ENCODE data around the gene GCK.
A peak's percentile ranks its signal among the peaks of the same experiment; 100 is the strongest.

Gene GCK

DNA sequence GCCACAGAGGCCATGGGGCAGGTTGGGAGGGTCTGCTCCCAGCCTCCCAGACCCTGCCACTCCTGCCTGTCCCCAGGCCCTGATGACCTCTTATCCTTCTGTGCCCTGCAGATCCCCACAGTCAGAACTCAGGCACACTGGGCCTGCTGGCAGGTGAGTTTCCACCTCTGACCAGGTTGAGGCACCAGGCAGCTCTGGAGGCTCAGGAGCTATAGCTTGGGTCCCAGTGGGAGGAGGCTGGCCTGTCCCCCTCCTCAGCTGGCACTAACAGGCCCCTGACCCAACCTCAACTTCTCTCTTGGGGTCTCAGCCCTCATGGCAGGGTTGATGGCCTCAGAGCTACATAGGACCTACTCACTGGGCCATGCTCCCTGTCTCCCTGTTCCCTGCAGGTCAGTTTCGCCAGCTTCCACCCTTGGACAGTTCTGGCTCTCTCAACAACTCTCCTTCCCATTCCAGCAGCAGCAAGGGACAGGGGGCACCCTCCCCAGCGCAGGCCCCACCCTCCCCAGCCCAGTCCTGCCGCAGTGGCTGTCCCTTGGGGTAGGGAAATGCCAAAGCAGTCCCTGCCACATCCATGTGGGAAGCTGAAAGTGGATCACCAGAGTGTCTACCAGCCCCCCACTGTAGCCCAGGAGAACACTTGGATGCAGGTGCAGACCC, 87.8 kb downstream of the GCK start:
- Histone ChIP-seq H3K36me3 (ENCODE audit: control insufficient read depth, low read length) (no peaks in the 10 kb centered on the region; the same call in 1 of the 2 replicates), H3K4me1 (ENCODE audit: control insufficient read depth, low read length) (peaks cover 52% of the 10 kb centered on the region), H3K27me3 (ENCODE audit: control insufficient read depth, low read length) (peaks cover 32% of the 10 kb centered on the region), H3K27ac (ENCODE audit: low read depth, low read length) (no peak overlapping the region), H3K9me3 (ENCODE audit: control insufficient read depth, insufficient read depth, low read length) (no peaks in the 10 kb centered on the region), H3K79me2 (ENCODE audit: control insufficient read depth, low read length) (no peaks in the 10 kb centered on the region), H3K9me2 (replicated peaks; ENCODE audit: control insufficient read depth, low read length) (no peaks in the 10 kb centered on the region), H4K20me1 (ENCODE audit: control insufficient read depth, insufficient read depth, low read depth, low read length) (no peaks in the 10 kb centered on the region), H3F3A (ENCODE audit: control insufficient read depth, insufficient read depth) (peaks cover 8% of the 10 kb centered on the region), H3K4me3 (ENCODE audit: low read length) (0 out of 2 replicates have a peak overlapping the region, but pooled peaks have one; percentile 1), H3K4me2 (ENCODE audit: low read length) (peak overlapping the region; percentile 35)
- TF ChIP-seq, protein P1, sequence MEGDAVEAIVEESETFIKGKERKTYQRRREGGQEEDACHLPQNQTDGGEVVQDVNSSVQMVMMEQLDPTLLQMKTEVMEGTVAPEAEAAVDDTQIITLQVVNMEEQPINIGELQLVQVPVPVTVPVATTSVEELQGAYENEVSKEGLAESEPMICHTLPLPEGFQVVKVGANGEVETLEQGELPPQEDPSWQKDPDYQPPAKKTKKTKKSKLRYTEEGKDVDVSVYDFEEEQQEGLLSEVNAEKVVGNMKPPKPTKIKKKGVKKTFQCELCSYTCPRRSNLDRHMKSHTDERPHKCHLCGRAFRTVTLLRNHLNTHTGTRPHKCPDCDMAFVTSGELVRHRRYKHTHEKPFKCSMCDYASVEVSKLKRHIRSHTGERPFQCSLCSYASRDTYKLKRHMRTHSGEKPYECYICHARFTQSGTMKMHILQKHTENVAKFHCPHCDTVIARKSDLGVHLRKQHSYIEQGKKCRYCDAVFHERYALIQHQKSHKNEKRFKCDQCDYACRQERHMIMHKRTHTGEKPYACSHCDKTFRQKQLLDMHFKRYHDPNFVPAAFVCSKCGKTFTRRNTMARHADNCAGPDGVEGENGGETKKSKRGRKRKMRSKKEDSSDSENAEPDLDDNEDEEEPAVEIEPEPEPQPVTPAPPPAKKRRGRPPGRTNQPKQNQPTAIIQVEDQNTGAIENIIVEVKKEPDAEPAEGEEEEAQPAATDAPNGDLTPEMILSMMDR (IDR thresholded peaks at IDR 0.05; ENCODE audit: low read depth, low read length, poor library complexity, severe bottlenecking), result no peak
- TF ChIP-seq EZH2phosphoT487 (IDR thresholded peaks at IDR 0.05; ENCODE audit: borderline replicate concordance, low read length), result no peak

DNA sequence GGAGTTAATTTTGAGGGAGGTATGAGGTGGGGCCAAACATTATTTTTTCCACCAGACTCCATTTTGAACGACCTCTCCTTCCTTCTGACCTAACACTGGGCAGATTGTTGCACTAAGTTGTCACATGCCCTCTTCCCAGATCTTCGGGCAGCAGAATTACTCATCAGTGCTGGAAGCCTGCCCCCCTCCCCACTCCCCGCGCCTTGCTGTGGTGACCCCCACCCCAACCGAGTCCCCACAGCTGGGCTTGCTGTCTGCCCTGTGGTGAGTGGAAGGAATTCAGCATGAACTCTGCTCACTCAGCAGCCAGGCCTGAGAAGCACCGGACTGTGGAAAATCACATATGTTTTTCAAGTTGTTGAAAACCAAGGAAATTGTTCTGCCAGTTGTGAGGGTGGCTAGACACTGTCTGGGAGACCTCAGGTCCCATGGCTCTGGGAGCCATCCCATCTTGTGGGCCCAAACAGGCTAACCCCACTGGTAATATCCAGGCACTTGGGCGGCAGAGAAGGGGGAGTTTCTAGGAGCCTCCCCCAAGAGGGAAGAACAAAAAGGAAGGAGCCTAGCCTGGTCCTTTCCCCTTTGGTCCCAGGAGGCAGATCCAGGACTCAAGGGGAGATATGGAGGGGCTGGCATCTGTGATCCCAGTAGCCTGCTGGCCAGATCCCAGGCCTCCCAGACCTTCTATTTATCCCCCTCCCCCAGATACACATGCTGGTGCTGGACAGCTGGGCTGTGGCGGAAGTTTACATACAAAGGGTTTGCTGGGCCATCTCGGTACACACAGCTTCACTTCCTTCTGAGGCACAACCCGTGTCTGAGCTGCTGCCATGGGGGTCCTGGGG, 88.6 kb downstream of the GCK start:
- Histone ChIP-seq H3F3A (ENCODE audit: control insufficient read depth, insufficient read depth) (peaks cover 8% of the 10 kb centered on the region), H3K4me2 (ENCODE audit: low read length) (peak overlapping the region; percentile 35), H3K27me3 (ENCODE audit: control insufficient read depth, low read length) (peaks cover 24% of the 10 kb centered on the region), H3K9me3 (ENCODE audit: control insufficient read depth, insufficient read depth, low read length) (no peaks in the 10 kb centered on the region), H3K36me3 (ENCODE audit: control insufficient read depth, low read length) (no peaks in the 10 kb centered on the region; the same call in 1 of the 2 replicates), H3K4me1 (ENCODE audit: control insufficient read depth, low read length) (peaks cover 59% of the 10 kb centered on the region), H3K9me2 (replicated peaks; ENCODE audit: control insufficient read depth, low read length) (no peaks in the 10 kb centered on the region), H3K79me2 (ENCODE audit: control insufficient read depth, low read length) (no peaks in the 10 kb centered on the region), H3K4me3 (ENCODE audit: low read length) (peak overlapping the region; percentile 1), H3K27ac (ENCODE audit: low read depth, low read length) (0 out of 2 replicates have a peak overlapping the region, but pooled peaks have one; percentile 3), H4K20me1 (ENCODE audit: control insufficient read depth, insufficient read depth, low read depth, low read length) (no peaks in the 10 kb centered on the region)
- no peak for TF ChIP-seq EZH2phosphoT487 (IDR thresholded peaks at IDR 0.05; ENCODE audit: borderline replicate concordance, low read length)
- TF ChIP-seq, protein P1 (IDR thresholded peaks at IDR 0.05; ENCODE audit: low read depth, low read length, poor library complexity, severe bottlenecking), result no peak

DNA sequence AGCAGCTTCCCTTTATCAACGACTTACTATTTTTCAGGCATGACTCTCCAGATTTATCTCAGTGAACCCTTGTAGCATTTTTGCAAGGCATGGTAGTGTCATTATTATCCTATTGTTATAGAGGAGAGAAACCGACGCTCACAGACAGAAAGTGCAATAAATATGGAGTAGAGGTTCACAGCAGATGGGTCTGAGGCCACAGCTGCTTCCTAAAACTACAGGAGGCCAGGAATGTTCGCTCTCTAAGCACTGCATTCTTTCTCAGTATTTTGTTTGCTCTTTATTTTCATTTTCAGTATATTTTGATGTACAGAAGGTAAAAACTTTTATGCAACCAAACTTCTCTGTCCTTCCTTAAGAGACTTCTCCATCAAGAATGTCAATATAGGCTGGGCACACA, 89.6 kb downstream of the GCK start:
- Histone ChIP-seq H3K4me1 (ENCODE audit: control insufficient read depth, low read length) (peaks cover 68% of the 10 kb centered on the region), H3K9me2 (replicated peaks; ENCODE audit: control insufficient read depth, low read length) (no peaks in the 10 kb centered on the region), H3K4me2 (ENCODE audit: low read length) (no peak overlapping the region), H3K4me3 (ENCODE audit: low read length) (no peak overlapping the region), H3F3A (ENCODE audit: control insufficient read depth, insufficient read depth) (peaks cover 11% of the 10 kb centered on the region), H3K27me3 (ENCODE audit: control insufficient read depth, low read length) (peaks cover 14% of the 10 kb centered on the region), H3K9me3 (ENCODE audit: control insufficient read depth, insufficient read depth, low read length) (no peaks in the 10 kb centered on the region), H4K20me1 (ENCODE audit: control insufficient read depth, insufficient read depth, low read depth, low read length) (no peaks in the 10 kb centered on the region), H3K27ac (ENCODE audit: low read depth, low read length) (no peak overlapping the region), H3K79me2 (ENCODE audit: control insufficient read depth, low read length) (no peaks in the 10 kb centered on the region), H3K36me3 (ENCODE audit: control insufficient read depth, low read length) (no peaks in the 10 kb centered on the region; the same call in 1 of the 2 replicates)
- TF ChIP-seq, protein P1 (IDR thresholded peaks at IDR 0.05; ENCODE audit: low read depth, low read length, poor library complexity, severe bottlenecking), result no peak
- no peak for TF ChIP-seq EZH2phosphoT487 (IDR thresholded peaks at IDR 0.05; ENCODE audit: borderline replicate concordance, low read length)
